Subcutaneous abdominal adipose tissue (tissue), 5 donors: ENCODE data around the gene EXOC3.

ENCODE experiments used
- H3K27ac ChIP-seq: one replicate; pipeline ENCODE4 v1.7.0; 2013; ENCODE audit warnings: low read depth, mild to moderate bottlenecking, inconsistent platforms, low read length, moderate library complexity
- H3K27me3 ChIP-seq, 5 donors: one replicate each; pipeline ENCODE4 v1.7.0; 2013; ENCODE audit warnings: low read length in 5 of 5, inconsistent platforms in 1 of 5; ENCODE audit not compliant: control insufficient read depth in 5 of 5, insufficient read depth in 4 of 5
- H3K36me3 ChIP-seq, 5 donors: one replicate each; pipeline ENCODE4 v1.7.0; 2013; ENCODE audit warnings: low read length in 5 of 5; ENCODE audit not compliant: control insufficient read depth in 5 of 5, insufficient read depth in 5 of 5
- H3K4me1 ChIP-seq, 5 donors: one replicate each; pipeline ENCODE4 v1.7.0; 2013; ENCODE audit warnings: low read length in 5 of 5, mild to moderate bottlenecking in 3 of 5, moderate library complexity in 1 of 5; ENCODE audit not compliant: control insufficient read depth in 5 of 5, insufficient read depth in 5 of 5
- H3K4me3 ChIP-seq, 5 donors: one replicate each; pipeline ENCODE4 v1.7.0; 2013; ENCODE audit warnings: low read length in 5 of 5, low read depth in 1 of 5
- H3K9ac ChIP-seq, 5 donors: one replicate each; pipeline ENCODE4 v1.7.0; 2013; ENCODE audit warnings: low read length in 5 of 5, mild to moderate bottlenecking in 4 of 5, moderate library complexity in 3 of 5
- H3K9me3 ChIP-seq, 5 donors: one replicate each; pipeline ENCODE4 v1.7.0; 2013; ENCODE audit warnings: low read length in 5 of 5; ENCODE audit not compliant: control insufficient read depth in 5 of 5
- donor health status: healthy.
- donor health status: healthy.
- donor health status: healthy.
- donor health status: healthy.
- donor health status: healthy.

The EXOC3 gene

GRCh38 chr5:476814-477175, 33.8 kb downstream of the EXOC3 start:
- Histone ChIP-seq H3K36me3 (no peaks in the 10 kb centered on the region), H3K9me3 (no peaks in the 10 kb centered on the region), H3K9ac (no peak overlapping the region), H3K27me3 (peaks cover 51 to 66% (median 55%) of the 10 kb centered on the region in 5 donors), H3K27ac (no peak overlapping the region), H3K4me1 (peaks cover 0 to 30% (median 25%) of the 10 kb centered on the region in 5 donors), H3K4me3 (no peak overlapping the region)

- Histone ChIP-seq H3K9ac (no peak overlapping the region), H3K9me3 (no peaks in the 10 kb centered on the region), H3K27ac (no peak overlapping the region), H3K4me3 (no peak overlapping the region), H3K27me3 (peaks cover 51 to 70% (median 56%) of the 10 kb centered on the region in 5 donors), H3K36me3 (no peaks in the 10 kb centered on the region), H3K4me1 (peaks cover 0 to 26% (median 21%) of the 10 kb centered on the region in 5 donors)
Measured at GRCh38 chr5:477247-477646, 34.3 kb downstream of the EXOC3 start.

- Histone ChIP-seq H3K4me1 (peaks cover 0 to 20% (median 16%) of the 10 kb centered on the region in 5 donors), H3K4me3 (no peak overlapping the region), H3K27me3 (peaks cover 56 to 76% (median 60%) of the 10 kb centered on the region in 5 donors), H3K36me3 (no peaks in the 10 kb centered on the region), H3K9me3 (no peaks in the 10 kb centered on the region), H3K9ac (no peak overlapping the region), H3K27ac (no peak overlapping the region)
Measured at GRCh38 chr5:477871-478270, 34.9 kb downstream of the EXOC3 start.

- Histone ChIP-seq H3K27me3 (peaks cover 60 to 82% (median 66%) of the 10 kb centered on the region in 5 donors), H3K27ac (no peak overlapping the region), H3K36me3 (no peaks in the 10 kb centered on the region), H3K4me1 (peaks cover 0 to 19% (median 16%) of the 10 kb centered on the region in 5 donors), H3K9ac (no peak overlapping the region), H3K9me3 (no peaks in the 10 kb centered on the region), H3K4me3 (no peak overlapping the region)
Measured at GRCh38 chr5:478369-478981, 35.5 kb downstream of the EXOC3 start.

GRCh38 chr5:478982-479535, 36.1 kb downstream of the EXOC3 start:
- H3K9me3 ChIP-seq, result no peaks in the 10 kb centered on the region
- H3K4me1 ChIP-seq, result peaks cover 0 to 13% (median 10%) of the 10 kb centered on the region in 5 donors
- no peak overlapping the region for H3K27ac ChIP-seq
- no peaks in the 10 kb centered on the region for H3K36me3 ChIP-seq
- no peak overlapping the region for H3K9ac ChIP-seq
- H3K4me3 ChIP-seq, result no peak overlapping the region
- H3K27me3 ChIP-seq, result peaks cover 60 to 86% (median 70%) of the 10 kb centered on the region in 5 donors

- no peak overlapping the region for H3K27ac ChIP-seq
- no peak overlapping the region for H3K4me3 ChIP-seq
- H3K9ac ChIP-seq, result no peak overlapping the region
- H3K9me3 ChIP-seq, result no peaks in the 10 kb centered on the region
- H3K36me3 ChIP-seq, result no peaks in the 10 kb centered on the region
- H3K27me3 ChIP-seq, result peaks cover 60 to 90% (median 74%) of the 10 kb centered on the region in 5 donors
- peaks cover 0 to 8% (median 6%) of the 10 kb centered on the region in 5 donors for H3K4me1 ChIP-seq
Measured at GRCh38 chr5:479566-480319, 36.8 kb downstream of the EXOC3 start.

GRCh38 chr5:481347-481746, 38.4 kb downstream of the EXOC3 start:
- H3K36me3 ChIP-seq, result no peaks in the 10 kb centered on the region
- H3K9me3 ChIP-seq, result no peaks in the 10 kb centered on the region
- H3K27me3 ChIP-seq, result peaks cover 50 to 83% (median 64%) of the 10 kb centered on the region in 5 donors
- no peak overlapping the region for H3K9ac ChIP-seq
- peaks cover 0 to 1% (median 0%) of the 10 kb centered on the region in 5 donors for H3K4me1 ChIP-seq
- no peak overlapping the region for H3K27ac ChIP-seq
- H3K4me3 ChIP-seq, result no peak overlapping the region

- no peak overlapping the region for H3K27ac ChIP-seq
- H3K4me1 ChIP-seq, result peaks cover 0 to 3% (median 0%) of the 10 kb centered on the region in 5 donors
- no peaks in the 10 kb centered on the region for H3K9me3 ChIP-seq
- no peak overlapping the region for H3K9ac ChIP-seq
- H3K36me3 ChIP-seq, result no peaks in the 10 kb centered on the region
- H3K4me3 ChIP-seq, result no peak overlapping the region
- peaks cover 43 to 77% (median 59%) of the 10 kb centered on the region in 5 donors for H3K27me3 ChIP-seq
Measured at GRCh38 chr5:482021-482420, 39.0 kb downstream of the EXOC3 start.

- peaks cover 0 to 3% (median 0%) of the 10 kb centered on the region in 5 donors for H3K4me1 ChIP-seq
- peaks cover 41 to 72% (median 57%) of the 10 kb centered on the region in 5 donors for H3K27me3 ChIP-seq
- no peak overlapping the region for H3K27ac ChIP-seq
- no peak overlapping the region for H3K4me3 ChIP-seq
- no peak overlapping the region for H3K9ac ChIP-seq
- H3K9me3 ChIP-seq, result no peaks in the 10 kb centered on the region
- no peaks in the 10 kb centered on the region for H3K36me3 ChIP-seq
Measured at GRCh38 chr5:482506-482905, 39.5 kb downstream of the EXOC3 start.

- no peak overlapping the region for H3K4me3 ChIP-seq
- H3K9me3 ChIP-seq, result no peaks in the 10 kb centered on the region
- H3K4me1 ChIP-seq, result peaks cover 0 to 3% (median 0%) of the 10 kb centered on the region in 5 donors
- no peaks in the 10 kb centered on the region for H3K36me3 ChIP-seq
- H3K9ac ChIP-seq, result no peak overlapping the region
- peaks cover 36 to 68% (median 55%) of the 10 kb centered on the region in 5 donors for H3K27me3 ChIP-seq
- H3K27ac ChIP-seq, result no peak overlapping the region
Measured at GRCh38 chr5:483011-483410, 40.0 kb downstream of the EXOC3 start.
